Measurements from ENCODE around the gene THOC1. TPM values are rescaled to one million over a fixed set of nuclear protein-coding genes. Genes with fewer than 3 reads are reported as not detected.

Gene THOC1
- total and polyA plus RNA-seq, 12 donors = 11.1 to 147 (median 30.2) TPM

DNA sequence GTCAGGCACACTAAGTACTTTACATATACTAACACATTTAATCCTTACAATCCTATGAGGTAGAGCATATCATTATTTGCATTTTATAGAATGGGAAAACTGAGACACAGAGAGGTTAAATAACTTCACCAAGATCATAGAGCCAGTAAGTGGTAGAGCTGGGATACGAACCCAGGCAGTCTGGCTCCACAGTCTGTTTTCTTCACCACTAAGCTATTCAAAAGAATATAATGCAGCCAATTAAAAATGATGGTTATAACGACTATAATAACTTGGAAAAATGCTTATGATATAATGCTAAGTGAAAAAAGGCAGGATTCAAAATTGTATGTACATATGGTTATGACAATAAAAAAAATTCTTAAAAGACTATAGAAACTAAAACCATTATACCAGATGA, 7.3 kb downstream of the THOC1 start:
- Histone ChIP-seq H3K27ac (no peak overlapping the region), H3K4me3 (no peak overlapping the region), H3K36me3 (replicated peaks in 1 of 2) (peaks cover 0 to 56% of the 10 kb centered on the region in 2 donors), H3K9me3 (replicated peaks in 1 of 3) (no peaks in the 10 kb centered on the region), H3K4me1 (replicated peaks in 1 of 2) (no peaks in the 10 kb centered on the region), H3K27me3 (no peaks in the 10 kb centered on the region)
- 86 to 97% (median 91%) methylated on average over 2 of the region's 2 CpGs for WGBS, 4 donors
- no peak for DNase-seq
- intact Hi-C loops (cut with DNase I) = no loop called here
- TF ChIP-seq, protein P1, sequence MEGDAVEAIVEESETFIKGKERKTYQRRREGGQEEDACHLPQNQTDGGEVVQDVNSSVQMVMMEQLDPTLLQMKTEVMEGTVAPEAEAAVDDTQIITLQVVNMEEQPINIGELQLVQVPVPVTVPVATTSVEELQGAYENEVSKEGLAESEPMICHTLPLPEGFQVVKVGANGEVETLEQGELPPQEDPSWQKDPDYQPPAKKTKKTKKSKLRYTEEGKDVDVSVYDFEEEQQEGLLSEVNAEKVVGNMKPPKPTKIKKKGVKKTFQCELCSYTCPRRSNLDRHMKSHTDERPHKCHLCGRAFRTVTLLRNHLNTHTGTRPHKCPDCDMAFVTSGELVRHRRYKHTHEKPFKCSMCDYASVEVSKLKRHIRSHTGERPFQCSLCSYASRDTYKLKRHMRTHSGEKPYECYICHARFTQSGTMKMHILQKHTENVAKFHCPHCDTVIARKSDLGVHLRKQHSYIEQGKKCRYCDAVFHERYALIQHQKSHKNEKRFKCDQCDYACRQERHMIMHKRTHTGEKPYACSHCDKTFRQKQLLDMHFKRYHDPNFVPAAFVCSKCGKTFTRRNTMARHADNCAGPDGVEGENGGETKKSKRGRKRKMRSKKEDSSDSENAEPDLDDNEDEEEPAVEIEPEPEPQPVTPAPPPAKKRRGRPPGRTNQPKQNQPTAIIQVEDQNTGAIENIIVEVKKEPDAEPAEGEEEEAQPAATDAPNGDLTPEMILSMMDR (IDR thresholded peaks at IDR 0.05) = no peak
- no peak for TF ChIP-seq POLR2A (IDR thresholded peaks at IDR 0.05)

DNA sequence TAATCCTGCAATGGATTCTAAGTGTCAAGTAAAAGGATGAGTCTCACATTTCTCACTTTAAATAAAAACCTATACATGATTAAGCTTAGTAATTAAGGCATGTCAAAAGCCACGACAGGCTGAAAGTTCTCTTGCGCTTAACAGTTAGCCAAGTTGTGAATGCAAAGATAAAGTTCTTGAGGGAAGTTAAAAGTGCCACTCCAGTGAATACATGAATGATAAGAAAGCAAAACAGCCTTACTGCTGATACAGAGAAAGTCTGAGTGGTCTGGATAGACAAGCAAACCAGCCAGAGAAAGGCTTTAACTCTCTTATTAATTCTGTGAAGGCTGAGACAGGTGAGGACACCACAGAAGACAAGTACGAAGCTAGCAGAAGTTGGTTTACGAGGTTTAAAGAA, 12.7 kb downstream of the THOC1 start:
- DNase-seq = no peak
- Histone ChIP-seq H3K27me3 (no peaks in the 10 kb centered on the region), H3K4me3 (no peak overlapping the region), H3K36me3 (replicated peaks in 1 of 2) (peaks cover 0 to 56% of the 10 kb centered on the region in 2 donors), H3K9me3 (replicated peaks in 1 of 3) (no peaks in the 10 kb centered on the region), H3K27ac (no peak overlapping the region), H3K4me1 (replicated peaks in 1 of 2) (no peaks in the 10 kb centered on the region)
- intact Hi-C loops (cut with DNase I) = no loop called here
- no peak for TF ChIP-seq POLR2A (IDR thresholded peaks at IDR 0.05)
- TF ChIP-seq, protein P1 (IDR thresholded peaks at IDR 0.05) = no peak
- 94 to 97% (median 96%) methylated on average over 4 of the region's 4 CpGs for WGBS, 4 donors

DNA sequence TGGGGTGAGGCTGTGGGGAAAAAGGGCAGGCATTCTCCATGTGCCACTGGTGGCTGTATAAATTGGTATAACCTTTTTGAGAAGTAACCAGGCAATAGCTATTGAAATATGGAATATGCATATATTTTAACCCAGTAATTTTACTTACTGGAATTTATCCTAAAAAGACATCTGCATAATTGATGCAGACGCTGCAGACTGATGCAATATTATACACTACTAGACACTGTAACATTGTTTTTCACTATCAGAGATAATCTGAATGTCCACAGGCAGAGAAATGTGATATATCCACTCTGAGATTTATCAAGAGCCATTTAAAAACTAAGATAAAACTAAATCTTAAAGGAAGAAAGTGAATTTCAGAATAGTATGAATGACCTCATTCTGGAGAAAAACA, 14.7 kb downstream of the THOC1 start:
- WGBS, 4 donors = 87 to 100% (median 96%) methylated on average over 1 of the region's 1 CpG
- TF ChIP-seq, protein P1 (IDR thresholded peaks at IDR 0.05) = no peak
- no peak for TF ChIP-seq POLR2A (IDR thresholded peaks at IDR 0.05)
- H3K36me3 ChIP-seq (replicated peaks in 1 of 2) = peaks cover 0 to 58% of the 10 kb centered on the region in 2 donors
- no peak overlapping the region for H3K27ac ChIP-seq
- DNase-seq = no peak
- no peaks in the 10 kb centered on the region for H3K9me3 ChIP-seq (replicated peaks in 1 of 3)
- H3K27me3 ChIP-seq = no peaks in the 10 kb centered on the region
- H3K4me3 ChIP-seq = no peak overlapping the region
- intact Hi-C loops (cut with DNase I) = no loop called here
- H3K4me1 ChIP-seq (replicated peaks in 1 of 2) = no peaks in the 10 kb centered on the region

DNA sequence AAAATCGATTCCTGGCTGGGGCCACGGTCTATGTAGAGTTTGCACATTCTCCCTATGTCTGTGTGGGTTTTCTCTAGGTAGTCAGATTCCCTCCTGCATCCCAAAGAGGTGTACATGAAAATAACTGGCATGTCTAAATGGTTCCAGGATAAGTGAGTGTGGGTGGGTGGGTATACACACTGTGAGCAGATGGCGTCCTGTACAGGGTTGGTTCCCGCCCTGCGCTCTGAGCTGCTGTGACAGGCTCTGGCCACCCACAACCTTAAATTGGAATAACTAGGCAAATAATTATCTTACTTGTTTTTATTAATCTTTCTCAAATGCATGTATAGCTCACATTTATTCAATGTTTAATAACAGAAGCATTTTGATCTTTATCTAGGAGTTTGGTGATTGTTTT, 16.3 kb downstream of the THOC1 start:
- Histone ChIP-seq H3K27me3 (no peaks in the 10 kb centered on the region), H3K27ac (no peak overlapping the region), H3K9me3 (replicated peaks in 1 of 3) (no peaks in the 10 kb centered on the region), H3K36me3 (replicated peaks in 1 of 2) (peaks cover 0 to 56% of the 10 kb centered on the region in 2 donors), H3K4me3 (no peak overlapping the region), H3K4me1 (replicated peaks in 1 of 2) (no peaks in the 10 kb centered on the region)
- WGBS, 4 donors = 95 to 100% (median 97%) methylated on average over 5 of the region's 5 CpGs
- no peak for TF ChIP-seq POLR2A (IDR thresholded peaks at IDR 0.05)
- TF ChIP-seq, protein P1 (IDR thresholded peaks at IDR 0.05) = no peak
- no peak for DNase-seq
- intact Hi-C loops (cut with DNase I) = no loop called here

Measured in adrenal gland (tissue), 12 donors.